IMR-90 (cell line): ENCODE measurements around the gene PRSS33. TPM values are rescaled to one million over a fixed set of nuclear protein-coding genes. Genes with fewer than 3 reads are reported as not detected.

ENCODE experiments used
- microRNA-seq, 2 experiments: library from miRNA; stranded (forward) in 1 of 2; unstranded in 1 of 2; fragments of 10-50 nt in 1 of 2; fragments of <30 nt in 1 of 2; gene quantifications in 1 of 2; microRNA quantifications in 1 of 2; one replicate each; pipeline versions ENCODE3 to v1.1.0; 2013 to 2020; ENCODE audit not compliant: insufficient read depth in 1 of 2, insufficient read length in 1 of 2, unreplicated experiment in 1 of 2
- polyA plus RNA-seq, 3 experiments: library from polyadenylated mRNA; depleted of rRNA; stranded (reverse); fragments of >200 nt; gene quantifications; 2 replicates each; pipeline ENCODE4 v1.2.3, GENCODE V29; 2012; ENCODE audit warnings: low replicate concordance in 1 of 3
- small RNA-seq, 5 experiments: library from RNA; depleted of rRNA; stranded (forward); fragments of <200 nt; gene quantifications; one replicate each; pipeline ENCODE3, GENCODE V24; 2012
- total RNA-seq: library from RNA; depleted of rRNA; stranded (reverse); fragments of >200 nt; gene quantifications from 2 replicates; pipeline ENCODE4 v1.2.3, GENCODE V29; 2012; rRNA removed

Gene PRSS33
- total and polyA plus RNA-seq, 2 of the 4 experiments (the other 2 are of a cell fraction), result not detected

Small RNAs within 50 kb of the gene (microRNA-seq; reads per million reads assigned to microRNA genes)
- not detected for gene SNORA3C (ENCODE audit: insufficient read depth, insufficient read length)

Small RNAs within 50 kb of the gene (small RNA-seq; reads per million reads assigned to genes)
- 0 to 5.0 (median 0.60) reads per million in 5 experiments for gene SNORA3C

Other genes with a start within 250 kb of the PRSS33 start
- 10.6 and 11.4 TPM in 2 replicates for gene PDPK1, start 249.5 kb downstream of the PRSS33 start, total RNA-seq
- 24.3 and 27.3 TPM in 2 replicates for gene PDPK1, start 249.5 kb downstream of the PRSS33 start, polyA plus RNA-seq (2012; rRNA removed)
- 17.2 and 19.4 TPM in 2 replicates for gene KCTD5, start 105.0 kb downstream of the PRSS33 start, total RNA-seq
- 38.9 and 56.2 TPM in 2 replicates for gene KCTD5, start 105.0 kb downstream of the PRSS33 start, polyA plus RNA-seq (2012; rRNA removed)
- gene PRSS27, start 67.3 kb downstream of the PRSS33 start, total RNA-seq, result under 0.01 TPM in 2 replicates
- gene PRSS27, start 67.3 kb downstream of the PRSS33 start, polyA plus RNA-seq (2012; rRNA removed), result 0.58 and 0.83 TPM in 2 replicates
- 20.3 and 21.1 TPM in 2 replicates for gene SRRM2, start 34.9 kb downstream of the PRSS33 start, total RNA-seq
- 300 and 301 TPM in 2 replicates for gene SRRM2, start 34.9 kb downstream of the PRSS33 start, polyA plus RNA-seq (2012; rRNA removed)
- 225 and 5,859 TPM in 2 replicates for gene ELOB, start 10.3 kb downstream of the PRSS33 start, total RNA-seq
- gene ELOB, start 10.3 kb downstream of the PRSS33 start, polyA plus RNA-seq (2012; rRNA removed), result 442 and 481 TPM in 2 replicates
- not detected in 2 replicates for gene PRSS41, start 10.9 kb upstream of the PRSS33 start, total RNA-seq
- not detected in 2 replicates for gene PRSS41, start 10.9 kb upstream of the PRSS33 start, polyA plus RNA-seq (2012; rRNA removed)
- gene PRSS21, start 29.7 kb upstream of the PRSS33 start, total RNA-seq, result not detected in 2 replicates
- 0.21 and 0.47 TPM in 2 replicates for gene PRSS21, start 29.7 kb upstream of the PRSS33 start, polyA plus RNA-seq (2012; rRNA removed)
- gene ZG16B, start 42.7 kb upstream of the PRSS33 start, total RNA-seq, result 0.28 and 0.54 TPM in 2 replicates
- 0.46 and 0.65 TPM in 2 replicates for gene ZG16B, start 42.7 kb upstream of the PRSS33 start, polyA plus RNA-seq (2012; rRNA removed)
- not detected in 2 replicates for gene PRSS22, start 70.6 kb upstream of the PRSS33 start, total RNA-seq
- gene PRSS22, start 70.6 kb upstream of the PRSS33 start, polyA plus RNA-seq (2012; rRNA removed), result not detected in 2 replicates
- 42.3 and 48.9 TPM in 2 replicates for gene FLYWCH2, start 95.7 kb upstream of the PRSS33 start, total RNA-seq
- gene FLYWCH2, start 95.7 kb upstream of the PRSS33 start, polyA plus RNA-seq (2012; rRNA removed), result 66.3 and 77.2 TPM in 2 replicates
- gene FLYWCH1, start 124.4 kb upstream of the PRSS33 start, total RNA-seq, result 14.3 and 16.1 TPM in 2 replicates
- gene FLYWCH1, start 124.4 kb upstream of the PRSS33 start, polyA plus RNA-seq (2012; rRNA removed), result 25.2 and 32.3 TPM in 2 replicates
- not detected in 2 replicates for gene KREMEN2, start 176.7 kb upstream of the PRSS33 start, total RNA-seq
- gene KREMEN2, start 176.7 kb upstream of the PRSS33 start, polyA plus RNA-seq (2012; rRNA removed), result 0.03 and 0.11 TPM in 2 replicates
- 2.2 TPM in 2 replicates for gene PAQR4, start 181.8 kb upstream of the PRSS33 start, total RNA-seq
- gene PAQR4, start 181.8 kb upstream of the PRSS33 start, polyA plus RNA-seq (2012; rRNA removed), result 10.0 and 10.1 TPM in 2 replicates
- gene PKMYT1, start 192.9 kb upstream of the PRSS33 start, total RNA-seq, result 1.8 and 2.8 TPM in 2 replicates
- gene PKMYT1, start 192.9 kb upstream of the PRSS33 start, polyA plus RNA-seq (2012; rRNA removed), result 14.9 and 18.7 TPM in 2 replicates
- gene CLDN9, start 225.4 kb upstream of the PRSS33 start, total RNA-seq, result not detected in 2 replicates
- gene CLDN9, start 225.4 kb upstream of the PRSS33 start, polyA plus RNA-seq (2012; rRNA removed), result 0.05 TPM in 1 of 2 replicates, not detected in the other
- gene CLDN6, start 230.6 kb upstream of the PRSS33 start, total RNA-seq, result not detected in 2 replicates
- 0.07 and 0.14 TPM in 2 replicates for gene CLDN6, start 230.6 kb upstream of the PRSS33 start, polyA plus RNA-seq (2012; rRNA removed)
- gene TNFRSF12A, start 232.8 kb upstream of the PRSS33 start, total RNA-seq, result 103 and 118 TPM in 2 replicates
- 304 and 346 TPM in 2 replicates for gene TNFRSF12A, start 232.8 kb upstream of the PRSS33 start, polyA plus RNA-seq (2012; rRNA removed)
- 7.2 and 9.7 TPM in 2 replicates for gene HCFC1R1, start 236.4 kb upstream of the PRSS33 start, total RNA-seq
- 57.9 and 121 TPM in 2 replicates for gene HCFC1R1, start 236.4 kb upstream of the PRSS33 start, polyA plus RNA-seq (2012; rRNA removed)
- gene THOC6, start 236.5 kb upstream of the PRSS33 start, total RNA-seq, result 16.1 and 16.8 TPM in 2 replicates
- gene THOC6, start 236.5 kb upstream of the PRSS33 start, polyA plus RNA-seq (2012; rRNA removed), result 23.1 and 26.0 TPM in 2 replicates
- under 0.01 and 0.18 TPM in 2 replicates for gene BICDL2, start 249.4 kb upstream of the PRSS33 start, total RNA-seq
- 0.17 and 0.19 TPM in 2 replicates for gene BICDL2, start 249.4 kb upstream of the PRSS33 start, polyA plus RNA-seq (2012; rRNA removed)